ENCODE data around the gene ADRA2A. TPM values are rescaled to one million over a fixed set of nuclear protein-coding genes. Genes with fewer than 3 reads are reported as not detected.

The ADRA2A gene
- total RNA-seq, 1 experiment from 2014 or later = not detected

GRCh38 chr10:111079781-111080180 is 3.0 kb downstream of the ADRA2A start:
- DNase-seq = no peak
- no peak overlapping the region for H3K4me3 ChIP-seq
- no peaks in the 10 kb centered on the region for H3K9me3 ChIP-seq
- H3K27me3 ChIP-seq = peaks cover 5% of the 10 kb centered on the region
- H3K36me3 ChIP-seq = no peaks in the 10 kb centered on the region

GRCh38 chr10:111080224-111080623 is 3.4 kb downstream of the ADRA2A start:
- peaks cover 2% of the 10 kb centered on the region for H3K27me3 ChIP-seq
- no peak overlapping the region for H3K4me3 ChIP-seq
- no peak for DNase-seq
- no peaks in the 10 kb centered on the region for H3K36me3 ChIP-seq
- H3K9me3 ChIP-seq = no peaks in the 10 kb centered on the region

- H3K4me3 ChIP-seq = no peak overlapping the region
- H3K27me3 ChIP-seq = no peaks in the 10 kb centered on the region
- H3K9me3 ChIP-seq = no peaks in the 10 kb centered on the region
- no peaks in the 10 kb centered on the region for H3K36me3 ChIP-seq
- no peak for DNase-seq
Observed at GRCh38 chr10:111081595-111081994, 4.8 kb downstream of the ADRA2A start.

- no peaks in the 10 kb centered on the region for H3K9me3 ChIP-seq
- DNase-seq = no peak
- no peaks in the 10 kb centered on the region for H3K36me3 ChIP-seq
- H3K4me3 ChIP-seq = no peak overlapping the region
- H3K27me3 ChIP-seq = no peaks in the 10 kb centered on the region
Observed at GRCh38 chr10:111082102-111082975, 5.5 kb downstream of the ADRA2A start.

GRCh38 chr10:111083222-111084095 is 6.6 kb downstream of the ADRA2A start:
- DNase-seq = no peak
- H3K27me3 ChIP-seq = no peaks in the 10 kb centered on the region
- H3K9me3 ChIP-seq = no peaks in the 10 kb centered on the region
- H3K4me3 ChIP-seq = no peak overlapping the region
- no peaks in the 10 kb centered on the region for H3K36me3 ChIP-seq

- H3K4me3 ChIP-seq = no peak overlapping the region
- no peaks in the 10 kb centered on the region for H3K9me3 ChIP-seq
- no peaks in the 10 kb centered on the region for H3K36me3 ChIP-seq
- no peaks in the 10 kb centered on the region for H3K27me3 ChIP-seq
- DNase-seq = no peak
Observed at GRCh38 chr10:111084366-111085255, 7.8 kb downstream of the ADRA2A start.

- Histone ChIP-seq H3K9me3 (no peaks in the 10 kb centered on the region), H3K27me3 (no peaks in the 10 kb centered on the region), H3K36me3 (no peaks in the 10 kb centered on the region), H3K4me3 (no peak overlapping the region)
- no peak for DNase-seq
Observed at GRCh38 chr10:111085690-111086353, 9.0 kb downstream of the ADRA2A start.

GRCh38 chr10:111086574-111086973 is 9.7 kb downstream of the ADRA2A start:
- no peaks in the 10 kb centered on the region for H3K27me3 ChIP-seq
- no peaks in the 10 kb centered on the region for H3K36me3 ChIP-seq
- H3K4me3 ChIP-seq = no peak overlapping the region
- no peaks in the 10 kb centered on the region for H3K9me3 ChIP-seq
- DNase-seq = no peak

- DNase-seq = no peak
Observed at GRCh38 chr10:111087331-111087756, 10.5 kb downstream of the ADRA2A start.

GRCh38 chr10:111087968-111088505 is 11.2 kb downstream of the ADRA2A start:
- no peaks in the 10 kb centered on the region for H3K36me3 ChIP-seq
- H3K9me3 ChIP-seq = no peaks in the 10 kb centered on the region
- no peaks in the 10 kb centered on the region for H3K27me3 ChIP-seq
- DNase-seq = no peak
- H3K4me3 ChIP-seq = no peak overlapping the region

More at GRCh38 chr10:111087331-111087756, 10.5 kb downstream of the ADRA2A start:
- Histone ChIP-seq H3K36me3 (no peaks in the 10 kb centered on the region), H3K4me3 (no peak overlapping the region), H3K27me3 (no peaks in the 10 kb centered on the region), H3K9me3 (no peaks in the 10 kb centered on the region)

- Histone ChIP-seq H3K4me3 (no peak overlapping the region), H3K27me3 (no peaks in the 10 kb centered on the region), H3K9me3 (no peaks in the 10 kb centered on the region), H3K36me3 (no peaks in the 10 kb centered on the region)
- DNase-seq = no peak
Observed at GRCh38 chr10:111089293-111089692, 12.5 kb downstream of the ADRA2A start.

GRCh38 chr10:111091833-111092232 is 15.0 kb downstream of the ADRA2A start:
- no peak for DNase-seq
- Histone ChIP-seq H3K36me3 (no peaks in the 10 kb centered on the region), H3K27me3 (no peaks in the 10 kb centered on the region)

GRCh38 chr10:111093741-111094380 is 17.0 kb downstream of the ADRA2A start:
- DNase-seq = peak; percentile 60
- Histone ChIP-seq H3K4me3 (no peak overlapping the region), H3K27me3 (no peaks in the 10 kb centered on the region), H3K36me3 (no peaks in the 10 kb centered on the region), H3K9me3 (no peaks in the 10 kb centered on the region)

More at GRCh38 chr10:111091833-111092232, 15.0 kb downstream of the ADRA2A start:
- Histone ChIP-seq H3K4me3 (no peak overlapping the region), H3K9me3 (no peaks in the 10 kb centered on the region)

- no peaks in the 10 kb centered on the region for H3K27me3 ChIP-seq
- no peaks in the 10 kb centered on the region for H3K9me3 ChIP-seq
- peak; percentile 69 for DNase-seq
- no peaks in the 10 kb centered on the region for H3K36me3 ChIP-seq
- no peak overlapping the region for H3K4me3 ChIP-seq
Observed at GRCh38 chr10:111098679-111099437, 22.0 kb downstream of the ADRA2A start.

GRCh38 chr10:111100198-111100597 is 23.4 kb downstream of the ADRA2A start:
- no peaks in the 10 kb centered on the region for H3K27me3 ChIP-seq
- no peak for DNase-seq
- no peaks in the 10 kb centered on the region for H3K9me3 ChIP-seq
- H3K4me3 ChIP-seq = no peak overlapping the region
- no peaks in the 10 kb centered on the region for H3K36me3 ChIP-seq
